ENCODE results near the gene SYTL5.

SYTL5 gene

GRCh38 chrX:37967714-37968113, 38.6 kb upstream of the SYTL5 start:
- H3K4me1 ChIP-seq (ENCODE audit: control insufficient read depth in 1 of 2, insufficient read depth in 2 of 2, low read length in 2 of 2), result no peaks in the 10 kb centered on the region
- no peak overlapping the region for H3K9ac ChIP-seq (ENCODE audit: low read length)
- H2AFZ ChIP-seq (ENCODE audit: insufficient read depth, low read length, poor library complexity), result no peak overlapping the region
- H2AK5ac ChIP-seq (ENCODE audit: low read length), result no peak overlapping the region
- no peak overlapping the region for H3K18ac ChIP-seq (ENCODE audit: low read length)
- no peak overlapping the region for H3K4ac ChIP-seq (ENCODE audit: low read depth, low read length)
- no peak overlapping the region for H4K8ac ChIP-seq (ENCODE audit: low read depth, low read length)
- H2BK12ac ChIP-seq (ENCODE audit: low read length), result no peak overlapping the region
- WGBS (ENCODE audit: extremely low coverage, insufficient coverage, insufficient read length), result no CpG with 5 or more reads among the region's 2 CpGs
- no peak overlapping the region for H3K27ac ChIP-seq (ENCODE audit: low read depth, low read length)
- H4K12ac ChIP-seq (ENCODE audit: low read depth, low read length), result no peak overlapping the region
- no peak overlapping the region for H3K23ac ChIP-seq (ENCODE audit: low read length)
- H3K79me2 ChIP-seq (ENCODE audit: control insufficient read depth, insufficient read depth, low read length, poor library complexity), result no peaks in the 10 kb centered on the region
- no peaks in the 10 kb centered on the region for H3K36me3 ChIP-seq (ENCODE audit: control insufficient read depth in 1 of 2, insufficient read depth in 2 of 2, low read length in 2 of 2)
- H3K14ac ChIP-seq (ENCODE audit: low read length), result no peak overlapping the region
- no peaks in the 10 kb centered on the region for H3K27me3 ChIP-seq (ENCODE audit: insufficient read depth, low read length)
- H3K4me2 ChIP-seq (ENCODE audit: low read length), result no peak overlapping the region
- no peaks in the 10 kb centered on the region for H3K9me3 ChIP-seq (ENCODE audit: insufficient read depth, low read depth, low read length)
- no peak overlapping the region for H4K91ac ChIP-seq (ENCODE audit: low read depth, low read length)
- no peak overlapping the region for H2BK120ac ChIP-seq (ENCODE audit: insufficient read depth, low read length, poor library complexity)
- H3K79me1 ChIP-seq (ENCODE audit: low read length), result no peaks in the 10 kb centered on the region
- H2BK5ac ChIP-seq (ENCODE audit: low read depth, low read length, poor library complexity), result no peak overlapping the region
- H3K4me3 ChIP-seq (ENCODE audit: low read depth, low read length), result no peak overlapping the region
- no peak for DNase-seq

GRCh38 chrX:37975421-37975820, 30.9 kb upstream of the SYTL5 start:
- Histone ChIP-seq H3K18ac (ENCODE audit: low read length) (no peak overlapping the region), H2BK5ac (ENCODE audit: low read depth, low read length, poor library complexity) (no peak overlapping the region), H3K14ac (ENCODE audit: low read length) (no peak overlapping the region), H4K91ac (ENCODE audit: low read depth, low read length) (no peak overlapping the region), H3K23ac (ENCODE audit: low read length) (no peak overlapping the region), H3K4me3 (ENCODE audit: low read depth, low read length) (no peak overlapping the region), H2BK12ac (ENCODE audit: low read length) (no peak overlapping the region), H4K12ac (ENCODE audit: low read depth, low read length) (no peak overlapping the region), H3K79me2 (ENCODE audit: control insufficient read depth, insufficient read depth, low read length, poor library complexity) (no peaks in the 10 kb centered on the region), H2AK5ac (ENCODE audit: low read length) (no peak overlapping the region), H3K9me3 (ENCODE audit: insufficient read depth, low read depth, low read length) (no peaks in the 10 kb centered on the region), H2AFZ (ENCODE audit: insufficient read depth, low read length, poor library complexity) (no peak overlapping the region), H4K8ac (ENCODE audit: low read depth, low read length) (no peak overlapping the region), H3K27ac (ENCODE audit: low read depth, low read length) (no peak overlapping the region), H3K9ac (ENCODE audit: low read length) (no peak overlapping the region), H3K36me3 (ENCODE audit: control insufficient read depth in 1 of 2, insufficient read depth in 2 of 2, low read length in 2 of 2) (no peaks in the 10 kb centered on the region), H3K79me1 (ENCODE audit: low read length) (no peaks in the 10 kb centered on the region), H2BK120ac (ENCODE audit: insufficient read depth, low read length, poor library complexity) (no peak overlapping the region), H3K4ac (ENCODE audit: low read depth, low read length) (no peak overlapping the region), H3K27me3 (ENCODE audit: insufficient read depth, low read length) (no peaks in the 10 kb centered on the region), H3K4me2 (ENCODE audit: low read length) (no peak overlapping the region), H3K4me1 (ENCODE audit: control insufficient read depth in 1 of 2, insufficient read depth in 2 of 2, low read length in 2 of 2) (no peaks in the 10 kb centered on the region)
- DNase-seq, result no peak
- no CpG with 5 or more reads among the region's 3 CpGs for WGBS (ENCODE audit: extremely low coverage, insufficient coverage, insufficient read length)

GRCh38 chrX:37976153-37976552, 30.2 kb upstream of the SYTL5 start:
- Histone ChIP-seq H4K8ac (ENCODE audit: low read depth, low read length) (no peak overlapping the region), H3K36me3 (ENCODE audit: control insufficient read depth in 1 of 2, insufficient read depth in 2 of 2, low read length in 2 of 2) (no peaks in the 10 kb centered on the region), H3K27me3 (ENCODE audit: insufficient read depth, low read length) (no peaks in the 10 kb centered on the region), H4K91ac (ENCODE audit: low read depth, low read length) (no peak overlapping the region), H3K23ac (ENCODE audit: low read length) (no peak overlapping the region), H3K4me2 (ENCODE audit: low read length) (no peak overlapping the region), H3K4me3 (ENCODE audit: low read depth, low read length) (no peak overlapping the region), H2AFZ (ENCODE audit: insufficient read depth, low read length, poor library complexity) (no peak overlapping the region), H3K4me1 (ENCODE audit: control insufficient read depth in 1 of 2, insufficient read depth in 2 of 2, low read length in 2 of 2) (no peaks in the 10 kb centered on the region), H2BK5ac (ENCODE audit: low read depth, low read length, poor library complexity) (no peak overlapping the region), H2AK5ac (ENCODE audit: low read length) (no peak overlapping the region), H2BK12ac (ENCODE audit: low read length) (no peak overlapping the region), H3K79me2 (ENCODE audit: control insufficient read depth, insufficient read depth, low read length, poor library complexity) (no peaks in the 10 kb centered on the region), H3K9me3 (ENCODE audit: insufficient read depth, low read depth, low read length) (no peaks in the 10 kb centered on the region), H3K14ac (ENCODE audit: low read length) (no peak overlapping the region), H2BK120ac (ENCODE audit: insufficient read depth, low read length, poor library complexity) (no peak overlapping the region), H3K27ac (ENCODE audit: low read depth, low read length) (no peak overlapping the region), H3K79me1 (ENCODE audit: low read length) (no peaks in the 10 kb centered on the region), H3K4ac (ENCODE audit: low read depth, low read length) (no peak overlapping the region), H4K12ac (ENCODE audit: low read depth, low read length) (no peak overlapping the region), H3K18ac (ENCODE audit: low read length) (no peak overlapping the region), H3K9ac (ENCODE audit: low read length) (no peak overlapping the region)
- DNase-seq, result peak in 1 of 2 donors; percentile 34
- WGBS (ENCODE audit: extremely low coverage, insufficient coverage, insufficient read length), result no CpG with 5 or more reads among the region's 1 CpG

- no peak overlapping the region for H2BK120ac ChIP-seq (ENCODE audit: insufficient read depth, low read length, poor library complexity)
- H4K91ac ChIP-seq (ENCODE audit: low read depth, low read length), result no peak overlapping the region
- H3K79me1 ChIP-seq (ENCODE audit: low read length), result no peaks in the 10 kb centered on the region
- no peak overlapping the region for H3K9ac ChIP-seq (ENCODE audit: low read length)
- no peak overlapping the region for H3K18ac ChIP-seq (ENCODE audit: low read length)
- no peak overlapping the region for H2BK5ac ChIP-seq (ENCODE audit: low read depth, low read length, poor library complexity)
- H3K9me3 ChIP-seq (ENCODE audit: insufficient read depth, low read depth, low read length), result no peaks in the 10 kb centered on the region
- no peak overlapping the region for H3K27ac ChIP-seq (ENCODE audit: low read depth, low read length)
- no peak overlapping the region for H3K23ac ChIP-seq (ENCODE audit: low read length)
- no peak overlapping the region for H3K4me3 ChIP-seq (ENCODE audit: low read depth, low read length)
- no peak overlapping the region for H4K12ac ChIP-seq (ENCODE audit: low read depth, low read length)
- H3K4me1 ChIP-seq (ENCODE audit: control insufficient read depth in 1 of 2, insufficient read depth in 2 of 2, low read length in 2 of 2), result no peaks in the 10 kb centered on the region
- no peaks in the 10 kb centered on the region for H3K27me3 ChIP-seq (ENCODE audit: insufficient read depth, low read length)
- H3K14ac ChIP-seq (ENCODE audit: low read length), result no peak overlapping the region
- H3K79me2 ChIP-seq (ENCODE audit: control insufficient read depth, insufficient read depth, low read length, poor library complexity), result no peaks in the 10 kb centered on the region
- DNase-seq, result no peak
- H3K36me3 ChIP-seq (ENCODE audit: control insufficient read depth in 1 of 2, insufficient read depth in 2 of 2, low read length in 2 of 2), result no peaks in the 10 kb centered on the region
- no peak overlapping the region for H2AFZ ChIP-seq (ENCODE audit: insufficient read depth, low read length, poor library complexity)
- no peak overlapping the region for H2AK5ac ChIP-seq (ENCODE audit: low read length)
- H3K4me2 ChIP-seq (ENCODE audit: low read length), result no peak overlapping the region
- H2BK12ac ChIP-seq (ENCODE audit: low read length), result no peak overlapping the region
- H3K4ac ChIP-seq (ENCODE audit: low read depth, low read length), result no peak overlapping the region
- H4K8ac ChIP-seq (ENCODE audit: low read depth, low read length), result no peak overlapping the region
These were observed 21.5 kb upstream of the SYTL5 start for GRCh38 chrX:37984880-37985279.

Data from trophoblast cell (in vitro differentiated cells and primary cell).